ENCODE data around the gene GPC6. TPM values are rescaled to one million over a fixed set of nuclear protein-coding genes. Genes with fewer than 3 reads are reported as not detected.

The GPC6 gene
- polyA plus RNA-seq, 1 donor (not counting 4 experiments of a cell fraction or from before 2014, with no cell fraction given): 0.42 TPM

- Histone ChIP-seq H4K20me1 (ENCODE audit: control insufficient read depth, extremely low read depth, insufficient read depth, low read length) (no peaks in the 10 kb centered on the region), H3K9ac (ENCODE audit: control insufficient read depth, extremely low read depth, insufficient read depth, low read length) (no peak overlapping the region), H3K4me3 (ENCODE audit: control insufficient read depth in 2 of 3, extremely low read depth in 1 of 3, insufficient read depth in 2 of 3, low read depth in 1 of 3, low read length in 3 of 3) (no peak overlapping the region), H3K9me1 (ENCODE audit: control insufficient read depth, extremely low read depth, insufficient read depth, low read length) (no peaks in the 10 kb centered on the region), H3K36me3 (ENCODE audit: control insufficient read depth in 2 of 2, extremely low read depth in 1 of 2, insufficient read depth in 2 of 2, low read length in 2 of 2) (no peaks in the 10 kb centered on the region), H3K27me3 (ENCODE audit: control insufficient read depth, extremely low read depth, insufficient read depth, low read length) (no peaks in the 10 kb centered on the region), H3K27ac (ENCODE audit: control insufficient read depth, insufficient read depth, low read length) (no peak overlapping the region), H3K79me2 (ENCODE audit: control insufficient read depth, insufficient read depth, low read length) (no peaks in the 10 kb centered on the region), H3K9me3 (ENCODE audit: control insufficient read depth, low read depth, low read length) (no peaks in the 10 kb centered on the region), H2AFZ (ENCODE audit: control insufficient read depth, low read length) (no peak overlapping the region), H3K4me2 (ENCODE audit: control insufficient read depth, extremely low read depth, insufficient read depth, low read depth, low read length) (no peak overlapping the region), H3K4me1 (ENCODE audit: control insufficient read depth, extremely low read depth, insufficient read depth, low read length) (no peaks in the 10 kb centered on the region)
- dilution Hi-C loops (cut with MboI; ENCODE audit: extremely low pct_ligation_motif_present, low sequenced_read_pairs): no loop called here
- no peak for DNase-seq (ENCODE audit: low read depth, low spot score)
- TF ChIP-seq EZH2 (IDR thresholded peaks at IDR 0.05; ENCODE audit: low read length) (no peak), CTCF (optimal IDR thresholded peaks at IDR 0.05 in 1 of 3, IDR thresholded peaks at IDR 0.05 in 1 of 3, conservative IDR thresholded peaks at IDR 0.05 in 1 of 3; ENCODE audit: extremely low read depth in 1 of 3, insufficient read depth in 2 of 3, low read length in 3 of 3) (no peak)
- FAIRE-seq: no peak
Observed at GRCh38 chr13:93416736-93417355, 190.2 kb downstream of the GPC6 start.

GRCh38 chr13:93418398-93418797 lies 191.8 kb downstream of the GPC6 start:
- Histone ChIP-seq H3K9ac (ENCODE audit: control insufficient read depth, extremely low read depth, insufficient read depth, low read length) (no peak overlapping the region), H3K4me2 (ENCODE audit: control insufficient read depth, extremely low read depth, insufficient read depth, low read depth, low read length) (no peak overlapping the region), H2AFZ (ENCODE audit: control insufficient read depth, low read length) (no peak overlapping the region), H3K9me1 (ENCODE audit: control insufficient read depth, extremely low read depth, insufficient read depth, low read length) (no peaks in the 10 kb centered on the region), H3K27me3 (ENCODE audit: control insufficient read depth, extremely low read depth, insufficient read depth, low read length) (no peaks in the 10 kb centered on the region), H3K27ac (ENCODE audit: control insufficient read depth, insufficient read depth, low read length) (no peak overlapping the region), H3K36me3 (ENCODE audit: control insufficient read depth in 2 of 2, extremely low read depth in 1 of 2, insufficient read depth in 2 of 2, low read length in 2 of 2) (no peaks in the 10 kb centered on the region), H3K4me1 (ENCODE audit: control insufficient read depth, extremely low read depth, insufficient read depth, low read length) (no peaks in the 10 kb centered on the region), H4K20me1 (ENCODE audit: control insufficient read depth, extremely low read depth, insufficient read depth, low read length) (no peaks in the 10 kb centered on the region), H3K4me3 (ENCODE audit: control insufficient read depth in 2 of 3, extremely low read depth in 1 of 3, insufficient read depth in 2 of 3, low read depth in 1 of 3, low read length in 3 of 3) (no peak overlapping the region), H3K9me3 (ENCODE audit: control insufficient read depth, low read depth, low read length) (no peaks in the 10 kb centered on the region), H3K79me2 (ENCODE audit: control insufficient read depth, insufficient read depth, low read length) (no peaks in the 10 kb centered on the region)
- TF ChIP-seq EZH2 (IDR thresholded peaks at IDR 0.05; ENCODE audit: low read length): no peak
- no peak for TF ChIP-seq CTCF (optimal IDR thresholded peaks at IDR 0.05 in 1 of 3, IDR thresholded peaks at IDR 0.05 in 1 of 3, conservative IDR thresholded peaks at IDR 0.05 in 1 of 3; ENCODE audit: extremely low read depth in 1 of 3, insufficient read depth in 2 of 3, low read length in 3 of 3)
- no peak for DNase-seq (ENCODE audit: low read depth, low spot score)
- no peak for FAIRE-seq
- dilution Hi-C loops (cut with MboI; ENCODE audit: extremely low pct_ligation_motif_present, low sequenced_read_pairs): no loop called here

Measured in keratinocyte (primary cell).